ENCODE data around the gene PPP1R37.

PPP1R37 gene

DNA sequence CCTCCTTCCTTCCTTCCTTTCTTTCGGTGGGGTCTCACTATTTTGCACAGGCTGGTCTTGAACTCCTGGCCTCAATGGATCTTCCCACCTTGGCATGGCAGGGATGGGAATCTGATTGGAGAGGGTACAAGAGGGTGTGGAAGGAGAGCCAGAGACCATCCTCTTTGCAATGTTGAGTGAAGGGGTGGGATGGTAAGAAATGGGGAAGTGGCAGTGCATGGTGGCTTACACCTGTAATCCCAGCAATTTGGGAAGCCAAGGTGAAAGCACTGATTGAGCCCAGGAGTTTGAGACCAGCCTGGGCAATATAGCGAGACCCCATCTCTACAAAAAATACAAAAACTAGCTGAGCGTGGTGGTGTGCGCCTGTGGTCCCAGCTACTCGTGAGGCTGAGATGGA is 91.1 kb downstream of the PPP1R37 start:
- no peak for DNase-seq (ENCODE audit: low read depth)
- TF ChIP-seq, protein P1, sequence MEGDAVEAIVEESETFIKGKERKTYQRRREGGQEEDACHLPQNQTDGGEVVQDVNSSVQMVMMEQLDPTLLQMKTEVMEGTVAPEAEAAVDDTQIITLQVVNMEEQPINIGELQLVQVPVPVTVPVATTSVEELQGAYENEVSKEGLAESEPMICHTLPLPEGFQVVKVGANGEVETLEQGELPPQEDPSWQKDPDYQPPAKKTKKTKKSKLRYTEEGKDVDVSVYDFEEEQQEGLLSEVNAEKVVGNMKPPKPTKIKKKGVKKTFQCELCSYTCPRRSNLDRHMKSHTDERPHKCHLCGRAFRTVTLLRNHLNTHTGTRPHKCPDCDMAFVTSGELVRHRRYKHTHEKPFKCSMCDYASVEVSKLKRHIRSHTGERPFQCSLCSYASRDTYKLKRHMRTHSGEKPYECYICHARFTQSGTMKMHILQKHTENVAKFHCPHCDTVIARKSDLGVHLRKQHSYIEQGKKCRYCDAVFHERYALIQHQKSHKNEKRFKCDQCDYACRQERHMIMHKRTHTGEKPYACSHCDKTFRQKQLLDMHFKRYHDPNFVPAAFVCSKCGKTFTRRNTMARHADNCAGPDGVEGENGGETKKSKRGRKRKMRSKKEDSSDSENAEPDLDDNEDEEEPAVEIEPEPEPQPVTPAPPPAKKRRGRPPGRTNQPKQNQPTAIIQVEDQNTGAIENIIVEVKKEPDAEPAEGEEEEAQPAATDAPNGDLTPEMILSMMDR (IDR thresholded peaks at IDR 0.05; ENCODE audit: insufficient read depth, low read depth, low read length, missing control alignments) = no peak
- no peak overlapping the region for H3K4me3 ChIP-seq (ENCODE audit: low read depth, low read length)

DNA sequence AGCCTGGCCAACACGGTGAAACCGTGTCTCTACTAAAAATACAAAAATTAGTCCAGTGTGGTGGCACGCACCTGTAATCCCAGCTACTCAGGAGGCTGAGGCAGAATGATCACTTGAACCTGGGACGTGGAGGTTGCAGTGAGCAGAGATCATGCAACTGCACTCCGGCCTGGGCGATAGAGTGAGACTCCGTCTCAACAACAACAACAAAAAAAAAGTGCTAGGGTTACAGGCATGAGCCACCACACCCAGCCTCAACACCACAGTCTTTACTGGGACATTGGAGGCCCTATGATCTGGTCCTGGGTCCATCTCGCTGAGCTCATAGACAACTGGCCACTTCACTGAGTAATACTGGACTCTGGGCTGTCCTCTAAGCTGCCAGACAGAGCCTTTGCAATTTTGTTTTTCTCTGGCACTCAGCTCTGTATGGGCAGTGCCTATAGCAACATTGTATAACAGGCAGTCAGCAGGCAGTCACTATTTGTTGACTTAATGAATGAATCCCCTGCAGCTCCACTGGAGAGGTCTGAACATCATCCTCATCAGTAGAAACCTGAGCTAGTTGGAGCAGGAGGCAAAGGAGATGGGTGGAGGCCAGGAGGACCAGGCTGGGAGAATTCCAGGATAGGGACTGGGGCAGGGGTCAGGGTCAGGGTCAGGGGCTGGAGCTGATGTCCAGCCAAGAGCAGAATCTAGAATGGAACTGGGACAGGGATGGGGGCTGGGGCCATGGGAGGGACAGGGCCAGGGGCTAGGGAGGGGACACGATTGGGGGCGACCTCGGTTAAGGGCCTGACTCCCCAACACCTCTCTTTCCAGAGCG is 93.7 kb downstream of the PPP1R37 start:
- H3K4me3 ChIP-seq (ENCODE audit: low read depth, low read length) = no peak overlapping the region
- TF ChIP-seq, protein P1 (IDR thresholded peaks at IDR 0.05; ENCODE audit: insufficient read depth, low read depth, low read length, missing control alignments) = no peak
- no peak for DNase-seq (ENCODE audit: low read depth)

- no peak overlapping the region for H3K4me3 ChIP-seq (ENCODE audit: low read depth, low read length)
- TF ChIP-seq, protein P1 (IDR thresholded peaks at IDR 0.05; ENCODE audit: insufficient read depth, low read depth, low read length, missing control alignments) = peak; percentile 71
- peak; percentile 68 for DNase-seq (ENCODE audit: low read depth)
Observed at GRCh38 chr19:45187421-45188100, 94.6 kb downstream of the PPP1R37 start.

DNA sequence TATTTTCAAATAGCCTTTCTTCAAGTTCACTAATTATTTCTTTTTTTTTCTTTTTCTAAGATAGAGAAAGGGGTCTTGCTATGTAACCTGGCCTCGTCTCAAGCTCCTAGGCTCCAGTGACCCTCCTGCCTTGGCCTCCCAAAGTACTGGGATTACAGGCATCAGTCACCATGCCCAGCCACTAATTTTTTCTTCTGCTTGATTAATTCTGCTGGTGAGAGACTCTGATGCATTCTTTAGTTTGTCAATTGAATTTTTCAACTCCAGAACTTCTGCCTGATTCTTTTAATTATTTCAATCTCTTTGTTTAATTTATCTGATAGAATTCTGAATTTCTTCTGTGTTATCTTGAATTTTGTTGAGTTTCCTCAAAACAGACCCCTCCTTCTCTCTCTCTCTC is 97.0 kb downstream of the PPP1R37 start:
- TF ChIP-seq, protein P1 (IDR thresholded peaks at IDR 0.05; ENCODE audit: insufficient read depth, low read depth, low read length, missing control alignments) = no peak
- DNase-seq (ENCODE audit: low read depth) = no peak
- no peak overlapping the region for H3K4me3 ChIP-seq (ENCODE audit: low read depth, low read length)

DNA sequence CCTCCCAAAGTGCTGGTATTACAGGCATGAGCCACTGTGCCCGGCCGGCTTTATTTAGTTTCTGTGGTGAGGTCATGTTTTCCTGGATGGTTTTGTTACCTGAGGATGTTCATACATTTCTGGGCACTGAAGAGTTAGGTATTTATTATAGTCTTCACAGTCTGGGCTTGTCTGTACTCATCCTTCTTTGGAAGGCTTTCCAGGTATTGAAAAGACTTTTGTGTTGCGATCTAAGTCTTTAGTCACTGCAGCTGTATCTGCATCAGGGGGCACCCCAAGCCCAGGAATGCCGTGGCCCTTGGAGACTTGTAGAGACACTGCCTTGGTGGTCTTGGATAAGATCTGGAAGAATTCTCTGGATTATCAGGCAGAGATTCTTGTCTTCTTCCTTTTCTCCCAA is 98.4 kb downstream of the PPP1R37 start:
- TF ChIP-seq, protein P1 (IDR thresholded peaks at IDR 0.05; ENCODE audit: insufficient read depth, low read depth, low read length, missing control alignments) = no peak
- DNase-seq (ENCODE audit: low read depth) = no peak
- H3K4me3 ChIP-seq (ENCODE audit: low read depth, low read length) = no peak overlapping the region

DNA sequence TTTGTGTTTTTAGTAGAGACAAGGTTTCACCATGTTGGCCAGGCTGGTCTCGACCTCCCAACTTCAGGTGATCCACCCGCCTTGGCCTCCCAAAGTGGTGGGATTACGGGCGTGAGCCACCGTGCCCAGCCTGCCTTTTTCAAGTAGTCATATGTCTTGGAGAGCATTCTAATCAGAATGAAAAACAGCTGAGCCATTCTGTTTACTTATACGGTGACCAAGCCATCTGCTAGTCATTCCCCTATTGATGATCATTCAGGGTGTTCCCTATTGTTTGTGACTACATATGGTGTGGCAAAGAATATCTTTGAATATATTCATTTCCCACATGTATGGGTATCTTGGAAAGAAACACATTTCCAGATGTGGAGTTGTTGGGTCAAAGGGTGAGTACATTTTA is 102.8 kb downstream of the PPP1R37 start:
- no peak for DNase-seq (ENCODE audit: low read depth)
- TF ChIP-seq, protein P1 (IDR thresholded peaks at IDR 0.05; ENCODE audit: insufficient read depth, low read depth, low read length, missing control alignments) = no peak
- H3K4me3 ChIP-seq (ENCODE audit: low read depth, low read length) = no peak overlapping the region

Measured in GM12865 (cell line).